H1 (cell line): ENCODE results near the gene PARP16. TPM values are rescaled to one million over a fixed set of nuclear protein-coding genes. Genes with fewer than 3 reads are reported as not detected.

Source experiments
- CTCF ChIA-PET: fragments of 300-600 bp; sonication (Branson Sonifier 250); formaldehyde crosslinking; loops from one replicate; lab custom pipeline; 2021; ENCODE audit not compliant: partially characterized antibody; lab: Charles Lee
- POLR2A ChIA-PET: fragments of 300-600 bp; sonication (Branson Sonifier 250); formaldehyde crosslinking; loops from one replicate; lab custom pipeline; 2021; ENCODE audit warnings: inconsistent platforms; ENCODE audit not compliant: partially characterized antibody; lab: Charles Lee
- DNase-seq, 2 experiments: peaks; one replicate each; pipeline versions ENCODE4 v3.0.0 to v3.0.0-alpha.2; 2010 to 2022; ENCODE audit warnings: low spot score in 2 of 2, low read depth in 1 of 2, mixed read lengths in 1 of 2
- FAIRE-seq: peaks from 2 replicates; lab custom pipeline; 2011; peaks lifted over from hg19 to GRCh38; lab: Jason Lieb, UNC
- H2AFZ ChIP-seq: 2 replicates; pipeline ENCODE4 v1.8.1; 2012; ENCODE audit warnings: low read length, inconsistent platforms
- H2AK5ac ChIP-seq: 2 replicates; pipeline ENCODE4 v1.6.1; 2013; ENCODE audit warnings: low read depth, low read length
- H2BK120ac ChIP-seq: replicated peaks from 2 replicates; pipeline ENCODE3; 2013; ENCODE audit warnings: low read depth, low read length, inconsistent platforms
- H2BK12ac ChIP-seq: 2 replicates; pipeline ENCODE4 v1.6.1; 2013; ENCODE audit warnings: low read depth, low read length
- H2BK15ac ChIP-seq: 2 replicates; pipeline ENCODE4 v1.6.1; 2013; ENCODE audit warnings: low read length
- H2BK20ac ChIP-seq: 2 replicates; pipeline ENCODE4 v1.6.1; 2013; ENCODE audit warnings: low read length
- H2BK5ac ChIP-seq: 2 replicates; pipeline ENCODE4 v1.6.1; 2013; ENCODE audit warnings: low read depth, low read length
- H3K14ac ChIP-seq: 2 replicates; pipeline ENCODE4 v1.6.1; 2013; ENCODE audit warnings: inconsistent platforms; ENCODE audit not compliant: insufficient read length
- H3K18ac ChIP-seq: 2 replicates; pipeline ENCODE4 v1.6.1; 2013; ENCODE audit warnings: low read length; ENCODE audit errors: extremely low read depth
- H3K23ac ChIP-seq: 2 replicates; pipeline ENCODE4 v1.6.1; 2013; ENCODE audit warnings: inconsistent platforms; ENCODE audit not compliant: insufficient read length
- H3K23me2 ChIP-seq: 2 replicates; pipeline ENCODE4 v1.6.1; 2013; ENCODE audit warnings: low read depth, low read length
- H3K27ac ChIP-seq: 2 replicates; pipeline ENCODE4 v1.6.1; 2011; ENCODE audit warnings: low read depth, low read length, inconsistent platforms
- H3K27me3 ChIP-seq, 4 experiments: replicated peaks in 1 of 4; 1 replicate in 1 of 4; 2 replicates in 3 of 4; pipeline versions ENCODE4 v1.6.1 to v1.8.1; 2011 to 2013; ENCODE audit warnings: low read length in 3 of 4, mild to moderate bottlenecking in 3 of 4, inconsistent platforms in 2 of 4, mixed read lengths in 2 of 4, moderate library complexity in 1 of 4; ENCODE audit not compliant: control insufficient read depth in 3 of 4, insufficient read depth in 3 of 4; ENCODE audit errors: extremely low read depth in 1 of 4
- H3K36me3 ChIP-seq, 4 experiments: 2 replicates each; pipeline versions ENCODE4 v1.6.1 to v1.8.1; 2011 to 2013; ENCODE audit warnings: mild to moderate bottlenecking in 4 of 4, low read length in 3 of 4, moderate library complexity in 2 of 4, control low read depth in 1 of 4, inconsistent platforms in 1 of 4; ENCODE audit not compliant: insufficient read depth in 4 of 4, control insufficient read depth in 2 of 4
- H3K4ac ChIP-seq: replicated peaks from 2 replicates; pipeline ENCODE3; 2013; ENCODE audit warnings: low read length, low read depth, mixed read lengths, inconsistent platforms; ENCODE audit not compliant: insufficient read length
- H3K4me1 ChIP-seq, 4 experiments: replicated peaks in 1 of 4; 1 replicate in 1 of 4; 2 replicates in 3 of 4; pipeline versions ENCODE4 v1.6.1 to v1.8.1; 2011 to 2013; ENCODE audit warnings: low read length in 3 of 4, inconsistent platforms in 2 of 4, mixed read lengths in 1 of 4; ENCODE audit not compliant: insufficient read depth in 4 of 4, control insufficient read depth in 3 of 4
- H3K4me2 ChIP-seq, 2 experiments: 2 replicates each; pipeline versions ENCODE4 v1.6.1 to v1.8.1; 2011 to 2013; ENCODE audit warnings: low read depth in 2 of 2, low read length in 2 of 2, control low read depth in 1 of 2, inconsistent platforms in 1 of 2, mild to moderate bottlenecking in 1 of 2; ENCODE audit not compliant: insufficient read depth in 1 of 2
- H3K4me3 ChIP-seq, 4 experiments: fragments of 200-600, 300-600 bp in 1 of 4; sonication (generic), shearing (Covaris generic), sonication (Bioruptor Twin) in 1 of 4; 2 replicates each; pipeline versions ENCODE4 v1.5.1 to v1.8.1; 2011 to 2016; ENCODE audit warnings: low read length in 4 of 4, low read depth in 3 of 4, control low read depth in 2 of 4, inconsistent platforms in 2 of 4, mild to moderate bottlenecking in 2 of 4, mixed read lengths in 1 of 4, moderate library complexity in 1 of 4; ENCODE audit not compliant: insufficient read depth in 2 of 4; ENCODE audit errors: extremely low read depth in 1 of 4
- H3K56ac ChIP-seq: replicated peaks from 2 replicates; pipeline ENCODE3; 2013; ENCODE audit warnings: low read depth, mild to moderate bottlenecking, mixed read lengths, low read length, inconsistent platforms; ENCODE audit not compliant: insufficient read length
- H3K79me1 ChIP-seq: 2 replicates; pipeline ENCODE4 v1.6.1; 2013; ENCODE audit warnings: low read depth, low read length, control low read depth
- H3K79me2 ChIP-seq, 2 experiments: 2 replicates each; pipeline versions ENCODE4 v1.6.1 to v1.8.1; 2012 to 2013; ENCODE audit warnings: low read length in 2 of 2, mild to moderate bottlenecking in 2 of 2, inconsistent platforms in 1 of 2; ENCODE audit not compliant: insufficient read depth in 2 of 2, control insufficient read depth in 1 of 2
- H3K9ac ChIP-seq, 4 experiments: replicated peaks in 1 of 4; 1 replicate in 1 of 4; 2 replicates in 3 of 4; pipeline versions ENCODE4 v1.6.1 to v1.8.1; 2011 to 2013; ENCODE audit warnings: low read depth in 3 of 4, low read length in 3 of 4, control low read depth in 2 of 4, mild to moderate bottlenecking in 2 of 4, moderate library complexity in 2 of 4, inconsistent platforms in 1 of 4; ENCODE audit errors: extremely low read depth in 1 of 4
- H3K9me3 ChIP-seq, 2 experiments: 2 replicates each; pipeline versions ENCODE4 v1.6.1 to v1.8.1; 2012 to 2013; ENCODE audit warnings: mild to moderate bottlenecking in 2 of 2, moderate library complexity in 2 of 2, control low read depth in 1 of 2, inconsistent platforms in 1 of 2, low read depth in 1 of 2, low read length in 1 of 2, mixed read lengths in 1 of 2; ENCODE audit not compliant: insufficient read depth in 2 of 2
- H4K20me1 ChIP-seq, 2 experiments: replicated peaks in 1 of 2; 2 replicates each; pipeline versions ENCODE3 to v1.8.1; 2011 to 2013; ENCODE audit warnings: inconsistent platforms in 2 of 2, low read length in 2 of 2, mild to moderate bottlenecking in 1 of 2; ENCODE audit not compliant: insufficient read depth in 2 of 2, control insufficient read depth in 1 of 2
- H4K5ac ChIP-seq: 2 replicates; pipeline ENCODE4 v1.6.1; 2013; ENCODE audit warnings: low read length, low read depth, mixed read lengths, inconsistent platforms; ENCODE audit not compliant: insufficient read length
- H4K8ac ChIP-seq: 2 replicates; pipeline ENCODE4 v1.8.0; 2013; ENCODE audit warnings: mild to moderate bottlenecking, moderate library complexity, low read length, inconsistent platforms; ENCODE audit not compliant: insufficient read depth; ENCODE audit errors: extremely low read depth
- H4K91ac ChIP-seq: replicated peaks from 2 replicates; pipeline ENCODE3; 2013; ENCODE audit warnings: low read length, mixed read lengths, inconsistent platforms; ENCODE audit not compliant: insufficient read length
- BRCA1 ChIP-seq: IDR thresholded peaks from 2 replicates; pipeline ENCODE4 v1.6.1; 2012; ENCODE audit warnings: low read depth, low read length, improper control_type of control experiment
- CBX5 ChIP-seq: fragments of 300-800, 300-1000 bp; sonication (generic); IDR thresholded peaks from 2 replicates; pipeline ENCODE4 v1.7.1; 2016; ENCODE audit warnings: antibody characterized with exemption, low read length, low read depth
- EP300 ChIP-seq, 2 experiments: IDR thresholded peaks; 1 replicate in 1 of 2; 2 replicates in 1 of 2; pipeline ENCODE4 v1.6.1; 2011 to 2012; ENCODE audit warnings: low read depth in 2 of 2, low read length in 2 of 2, mild to moderate bottlenecking in 2 of 2, borderline replicate concordance in 1 of 2, inconsistent platforms in 1 of 2, moderate library complexity in 1 of 2
- RAD21 ChIP-seq, 2 experiments: IDR thresholded peaks in 1 of 2; conservative IDR thresholded peaks in 1 of 2; 2 replicates each; pipeline ENCODE4 v1.6.1; 2011; ENCODE audit warnings: low read depth in 2 of 2, low read length in 2 of 2, improper control_type of control experiment in 1 of 2, inconsistent platforms in 1 of 2, mild to moderate bottlenecking in 1 of 2, moderate library complexity in 1 of 2
- TBP ChIP-seq: IDR thresholded peaks from 2 replicates; pipeline ENCODE4 v1.6.1; 2011; ENCODE audit warnings: low read depth, low read length, improper control_type of control experiment
- WGBS, 2 experiments: shearing (Covaris generic) in 1 of 2; methylation state at CpG; one replicate each; pipeline versions ENCODE4 v1.1.6 to v1.1.7; 2013 to 2015; ENCODE audit warnings: low lambda C conversion rate in 2 of 2, mixed read lengths in 2 of 2, inconsistent platforms in 1 of 2, low coverage in 1 of 2, missing lambda C conversion rate in 1 of 2; ENCODE audit not compliant: insufficient replicate concordance in 2 of 2, insufficient coverage in 1 of 2, insufficient read length in 1 of 2; ENCODE audit errors: extremely low coverage in 1 of 2, missing lambda C conversion rate in 1 of 2; 5-methylcytosine and 5-hydroxymethylcytosine counted together
- polyA plus RNA-seq, 7 experiments: library from polyadenylated mRNA; depleted of rRNA in 3 of 7; stranded (reverse) in 5 of 7; unstranded in 2 of 7; fragments of >200 nt in 5 of 7; fragments of 200-250 nt in 2 of 7; gene quantifications; 1 replicate in 5 of 7; 2 replicates in 1 of 7; 4 replicates in 1 of 7; pipeline versions ENCODE4 v1.2.1 to v1.2.3, GENCODE V29; 2011 to 2013; ENCODE audit warnings: missing spikeins in 2 of 7, mixed read lengths in 2 of 7
- total RNA-seq: library from RNA; stranded (reverse); fragmentation: NEBNext Ultra II Directional; extraction: Animal tissue kit (Norgen Biotek cat#: 25700); gene quantifications from 2 replicates; pipeline ENCODE4 v1.2.1, GENCODE V29; 2021

PARP16 gene
- total and polyA plus RNA-seq, 2 of the 8 experiments (the other 6 are each of a cell fraction or from before 2014, with no cell fraction given) = 3.7 to 5.0 TPM

GRCh38 chr15:65328506-65329287 lies 42.0 kb upstream of the PARP16 start:
- no peak overlapping the region for H2AK5ac ChIP-seq
- 94% methylated on average over 21 of the region's 21 CpGs; no CpG with 5 or more reads in 1 of the 2 experiments for WGBS, 2 experiments
- H3K79me2 ChIP-seq = no peaks in the 10 kb centered on the region
- H3K23ac ChIP-seq = no peak overlapping the region
- no peaks in the 10 kb centered on the region for H3K23me2 ChIP-seq
- H3K4me3 ChIP-seq = no peak overlapping the region
- no peak for DNase-seq
- FAIRE-seq = no peak
- no peak for TF ChIP-seq RAD21 (IDR thresholded peaks at IDR 0.05 in 1 of 2, conservative IDR thresholded peaks at IDR 0.05 in 1 of 2; ENCODE audit: low read depth in 2 of 2, low read length in 2 of 2)
- no peak for TF ChIP-seq TBP
- no peak for TF ChIP-seq BRCA1
- no peak for TF ChIP-seq EP300 (IDR thresholded peaks at IDR 0.05; ENCODE audit: borderline replicate concordance in 1 of 2, low read depth in 2 of 2, low read length in 2 of 2)
- TF ChIP-seq CBX5 = no peak
- no peak overlapping the region for H2AFZ ChIP-seq
- H4K5ac ChIP-seq = no peak overlapping the region
- H4K91ac ChIP-seq = no peak overlapping the region
- POLR2A ChIA-PET = interaction anchor here (1.2 to 4.3 kb wide), 4 partner anchors 7 to 50 kb away, joined by 3 to 20 read pairs (median 4); partner anchors contain the start of genes IGDCC3 and RNU5B-1
- no peak overlapping the region for H2BK5ac ChIP-seq
- peaks cover 1 to 10% (median 3%) of the 10 kb centered on the region in 4 experiments; a peak in 6 of 7 replicates for H3K4me1 ChIP-seq
- no peaks in the 10 kb centered on the region for H3K9me3 ChIP-seq
- H4K8ac ChIP-seq = no peak overlapping the region
- no peak overlapping the region for H3K4me2 ChIP-seq
- CTCF ChIA-PET = interaction anchor here (1.7 to 16.2 kb wide), 6 partner anchors 9 to 70 kb away, joined by 4 to 547 read pairs (median 22); no protein-coding TSS in a partner anchor
- H3K14ac ChIP-seq = no peak overlapping the region
- H3K36me3 ChIP-seq = peaks cover 3 to 8% (median 6%) of the 10 kb centered on the region in 4 experiments; a peak in 5 of 8 replicates
- no peaks in the 10 kb centered on the region for H3K27me3 ChIP-seq
- H2BK12ac ChIP-seq = no peak overlapping the region
- no peak overlapping the region for H3K56ac ChIP-seq
- H4K20me1 ChIP-seq = peaks cover 0 to 3% of the 10 kb centered on the region in 2 experiments
- no peaks in the 10 kb centered on the region for H3K79me1 ChIP-seq
- H3K9ac ChIP-seq = no peak overlapping the region
- no peak overlapping the region for H3K4ac ChIP-seq
- H2BK120ac ChIP-seq = no peak overlapping the region
- no peak overlapping the region for H3K27ac ChIP-seq
- H2BK15ac ChIP-seq = no peak overlapping the region
- H2BK20ac ChIP-seq = no peak overlapping the region
- H3K18ac ChIP-seq = no peak overlapping the region
